Measurements from ENCODE around the gene ABT1.

Gene ABT1

DNA sequence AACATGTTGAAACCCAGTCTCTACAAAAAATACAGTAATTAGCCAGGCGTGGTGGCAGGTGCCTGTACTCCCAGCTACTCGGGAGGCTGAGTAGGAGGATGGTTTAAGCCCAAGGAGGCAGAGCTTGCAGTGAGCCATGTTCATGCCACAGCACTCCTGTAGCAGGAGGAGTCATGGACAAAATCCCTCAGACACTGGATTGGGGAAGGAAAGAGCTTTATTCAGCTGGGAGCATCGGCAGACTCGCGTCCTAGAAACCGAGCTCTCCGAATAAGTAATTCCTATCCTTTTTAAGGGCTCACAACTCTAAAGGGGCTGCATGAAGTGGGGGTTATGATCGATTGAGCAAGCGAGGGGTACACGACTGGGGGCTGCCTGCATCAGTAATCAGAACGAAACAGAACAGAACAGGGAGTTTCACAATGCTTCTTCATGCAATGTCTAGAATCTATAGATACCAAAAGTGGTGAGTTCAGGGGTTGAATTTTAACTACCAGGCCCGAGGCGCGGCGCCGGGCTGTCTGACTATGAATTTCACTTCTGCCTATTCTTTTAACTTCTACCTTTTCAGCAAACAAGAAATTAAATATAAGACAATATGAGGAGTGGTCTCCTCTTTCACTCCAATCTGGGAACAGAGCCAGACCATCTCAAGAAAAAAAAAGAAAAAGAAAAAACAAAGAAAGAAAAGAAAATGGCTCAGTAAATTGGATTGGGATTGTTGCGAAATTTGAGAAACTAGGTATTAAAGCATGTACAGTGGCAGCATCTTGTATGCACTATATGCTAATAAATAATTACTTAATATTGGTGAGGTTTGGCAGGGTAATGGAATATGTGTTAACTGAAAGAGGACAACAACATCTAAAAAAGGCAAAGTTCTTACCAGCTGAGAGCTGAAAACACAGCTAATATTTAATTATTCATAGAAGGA, 35.0 kb upstream of the ABT1 start:
- Histone ChIP-seq H3K4me1 (ENCODE audit: low read length) (peaks cover 67% of the 10 kb centered on the region), H3K4me2 (ENCODE audit: low read length) (peak overlapping the region; percentile 94), H3K27me3 (ENCODE audit: low read depth, low read length) (no peaks in the 10 kb centered on the region), H3K4me3 (ENCODE audit: low read length) (peak overlapping the region; percentile 73), H4K20me1 (ENCODE audit: insufficient read depth, low read length) (no peaks in the 10 kb centered on the region), H3K36me3 (replicated peaks; ENCODE audit: low read depth, low read length) (no peaks in the 10 kb centered on the region), H2AFZ (ENCODE audit: low read depth, low read length) (no peak overlapping the region), H3K9ac (ENCODE audit: low read length) (peak overlapping the region; percentile 97), H3K27ac (ENCODE audit: low read length) (peak overlapping the region; percentile 100), H3K79me2 (ENCODE audit: low read length) (no peaks in the 10 kb centered on the region), H3K9me3 (ENCODE audit: insufficient read depth, low read length) (no peaks in the 10 kb centered on the region)
- TF ChIP-seq EZH2phosphoT487 (IDR thresholded peaks at IDR 0.05; ENCODE audit: low read depth): no peak
- TF ChIP-seq, protein P1, sequence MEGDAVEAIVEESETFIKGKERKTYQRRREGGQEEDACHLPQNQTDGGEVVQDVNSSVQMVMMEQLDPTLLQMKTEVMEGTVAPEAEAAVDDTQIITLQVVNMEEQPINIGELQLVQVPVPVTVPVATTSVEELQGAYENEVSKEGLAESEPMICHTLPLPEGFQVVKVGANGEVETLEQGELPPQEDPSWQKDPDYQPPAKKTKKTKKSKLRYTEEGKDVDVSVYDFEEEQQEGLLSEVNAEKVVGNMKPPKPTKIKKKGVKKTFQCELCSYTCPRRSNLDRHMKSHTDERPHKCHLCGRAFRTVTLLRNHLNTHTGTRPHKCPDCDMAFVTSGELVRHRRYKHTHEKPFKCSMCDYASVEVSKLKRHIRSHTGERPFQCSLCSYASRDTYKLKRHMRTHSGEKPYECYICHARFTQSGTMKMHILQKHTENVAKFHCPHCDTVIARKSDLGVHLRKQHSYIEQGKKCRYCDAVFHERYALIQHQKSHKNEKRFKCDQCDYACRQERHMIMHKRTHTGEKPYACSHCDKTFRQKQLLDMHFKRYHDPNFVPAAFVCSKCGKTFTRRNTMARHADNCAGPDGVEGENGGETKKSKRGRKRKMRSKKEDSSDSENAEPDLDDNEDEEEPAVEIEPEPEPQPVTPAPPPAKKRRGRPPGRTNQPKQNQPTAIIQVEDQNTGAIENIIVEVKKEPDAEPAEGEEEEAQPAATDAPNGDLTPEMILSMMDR (IDR thresholded peaks at IDR 0.05; ENCODE audit: low read depth, low read length): no peak

DNA sequence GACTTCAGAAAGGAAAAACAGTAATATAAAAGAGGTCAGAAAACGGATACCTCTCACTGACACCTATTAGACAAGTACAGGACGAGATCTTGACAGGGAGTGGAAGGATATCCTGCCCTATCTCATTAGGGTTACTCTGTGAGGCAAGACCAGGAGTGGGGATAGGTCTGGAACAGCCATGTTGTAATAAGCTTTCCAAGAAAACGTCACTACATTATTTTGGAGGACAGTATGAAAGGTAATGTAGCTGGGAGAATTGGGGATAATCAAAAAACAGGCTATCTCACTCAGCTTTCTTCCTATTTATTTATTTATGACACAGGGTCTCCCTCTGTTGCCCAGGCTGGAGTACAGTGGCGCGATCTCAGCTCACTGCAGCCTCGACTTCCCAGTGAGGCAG, 33.3 kb upstream of the ABT1 start:
- Histone ChIP-seq H3K4me2 (ENCODE audit: low read length) (peak overlapping the region; percentile 32), H3K4me1 (ENCODE audit: low read length) (peaks cover 51% of the 10 kb centered on the region), H3K27ac (ENCODE audit: low read length) (peak overlapping the region; percentile 100), H2AFZ (ENCODE audit: low read depth, low read length) (peak overlapping the region; percentile 97), H3K9me3 (ENCODE audit: insufficient read depth, low read length) (no peaks in the 10 kb centered on the region), H3K4me3 (ENCODE audit: low read length) (no peak overlapping the region), H3K9ac (ENCODE audit: low read length) (peak overlapping the region; percentile 74; the same call in 1 of the 2 replicates), H3K27me3 (ENCODE audit: low read depth, low read length) (no peaks in the 10 kb centered on the region), H3K36me3 (replicated peaks; ENCODE audit: low read depth, low read length) (no peaks in the 10 kb centered on the region), H4K20me1 (ENCODE audit: insufficient read depth, low read length) (no peaks in the 10 kb centered on the region), H3K79me2 (ENCODE audit: low read length) (no peaks in the 10 kb centered on the region)
- TF ChIP-seq EZH2phosphoT487 (IDR thresholded peaks at IDR 0.05; ENCODE audit: low read depth): no peak
- TF ChIP-seq, protein P1 (IDR thresholded peaks at IDR 0.05; ENCODE audit: low read depth, low read length): no peak

DNA sequence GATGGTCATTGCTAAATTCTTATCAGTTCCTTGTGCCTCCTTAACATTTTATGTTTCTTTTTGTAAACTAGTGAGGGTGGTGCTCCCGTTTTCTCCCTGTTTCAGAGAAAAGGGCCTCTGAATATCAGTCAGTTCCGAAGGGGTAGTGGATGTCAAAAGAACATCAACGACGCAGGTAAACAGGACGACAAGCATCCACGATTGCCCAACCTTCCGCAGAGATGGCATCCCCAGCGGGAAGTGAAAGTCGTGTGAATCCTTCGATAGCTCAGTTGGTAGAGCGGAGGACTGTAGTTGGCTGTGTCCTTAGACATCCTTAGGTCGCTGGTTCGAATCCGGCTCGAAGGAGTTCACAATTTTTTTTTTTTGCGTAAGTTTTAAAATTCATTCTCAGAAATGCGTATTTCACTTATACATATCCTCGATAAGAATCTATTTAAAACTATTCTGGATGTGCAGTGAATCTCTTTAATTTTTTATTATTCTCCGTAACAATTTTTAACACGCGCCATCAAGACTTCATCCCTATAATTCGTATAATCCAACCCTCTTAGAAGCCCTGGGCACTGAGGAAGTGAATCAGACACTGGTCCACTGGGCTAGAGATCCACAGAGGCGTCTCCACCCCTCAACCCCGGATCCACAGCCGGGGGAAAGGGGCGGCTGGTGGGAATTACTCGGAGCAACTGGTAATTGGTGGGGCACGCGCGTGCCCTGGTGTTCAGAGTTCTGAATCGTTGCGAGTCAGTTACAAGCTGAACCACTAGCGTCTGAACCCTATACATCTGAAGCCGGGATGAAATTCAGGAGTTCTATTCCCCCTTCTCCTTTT, 27.9 kb upstream of the ABT1 start:
- TF ChIP-seq, protein P1 (IDR thresholded peaks at IDR 0.05; ENCODE audit: low read depth, low read length): peak; percentile 66
- no peak for TF ChIP-seq EZH2phosphoT487 (IDR thresholded peaks at IDR 0.05; ENCODE audit: low read depth)
- H2AFZ ChIP-seq (ENCODE audit: low read depth, low read length): peak overlapping the region; percentile 63; the same call in 1 of the 2 replicates
- H3K9ac ChIP-seq (ENCODE audit: low read length): peak overlapping the region; percentile 84
- H3K36me3 ChIP-seq (replicated peaks; ENCODE audit: low read depth, low read length): no peaks in the 10 kb centered on the region
- H3K4me3 ChIP-seq (ENCODE audit: low read length): peak overlapping the region; percentile 78
- no peaks in the 10 kb centered on the region for H3K27me3 ChIP-seq (ENCODE audit: low read depth, low read length)
- H4K20me1 ChIP-seq (ENCODE audit: insufficient read depth, low read length): no peaks in the 10 kb centered on the region
- H3K9me3 ChIP-seq (ENCODE audit: insufficient read depth, low read length): no peaks in the 10 kb centered on the region
- peak overlapping the region; percentile 70 for H3K27ac ChIP-seq (ENCODE audit: low read length)
- peak overlapping the region; percentile 80 for H3K4me2 ChIP-seq (ENCODE audit: low read length)
- no peaks in the 10 kb centered on the region for H3K79me2 ChIP-seq (ENCODE audit: low read length)
- H3K4me1 ChIP-seq (ENCODE audit: low read length): peaks cover 14% of the 10 kb centered on the region

DNA sequence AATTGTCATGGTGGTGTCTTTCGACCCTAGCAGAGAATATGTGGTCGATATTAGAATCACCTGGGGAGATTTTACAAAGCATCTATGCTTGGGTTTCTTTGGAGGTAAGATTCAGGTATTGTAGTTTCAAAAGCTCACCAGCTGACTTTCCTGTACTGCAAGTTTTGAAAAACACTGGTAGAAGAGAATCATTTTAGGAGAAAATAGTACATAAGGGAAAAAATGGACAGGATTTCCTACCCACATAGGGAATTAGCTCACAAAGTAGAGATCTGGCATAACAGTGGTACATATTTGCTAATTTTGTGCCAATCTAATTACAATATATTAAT, 27.4 kb upstream of the ABT1 start:
- TF ChIP-seq EZH2phosphoT487 (IDR thresholded peaks at IDR 0.05; ENCODE audit: low read depth): no peak
- TF ChIP-seq, protein P1 (IDR thresholded peaks at IDR 0.05; ENCODE audit: low read depth, low read length): no peak
- Histone ChIP-seq H3K4me2 (ENCODE audit: low read length) (peak overlapping the region; percentile 80), H3K27ac (ENCODE audit: low read length) (peak overlapping the region; percentile 70), H3K4me1 (ENCODE audit: low read length) (peaks cover 11% of the 10 kb centered on the region), H3K9ac (ENCODE audit: low read length) (peak overlapping the region; percentile 84; the same call in 1 of the 2 replicates), H3K9me3 (ENCODE audit: insufficient read depth, low read length) (no peaks in the 10 kb centered on the region), H3K27me3 (ENCODE audit: low read depth, low read length) (no peaks in the 10 kb centered on the region), H4K20me1 (ENCODE audit: insufficient read depth, low read length) (no peaks in the 10 kb centered on the region), H3K36me3 (replicated peaks; ENCODE audit: low read depth, low read length) (no peaks in the 10 kb centered on the region), H2AFZ (ENCODE audit: low read depth, low read length) (no peak overlapping the region), H3K4me3 (ENCODE audit: low read length) (peak overlapping the region; percentile 78), H3K79me2 (ENCODE audit: low read length) (no peaks in the 10 kb centered on the region)

Data from OCI-LY3 (cell line).